OCI-LY3 (cell line): Measurements from ENCODE around the gene WDR75.

Experiments
- H2AFZ ChIP-seq: fragments of 200-600, 300-600 bp; shearing (Covaris generic); 2 replicates; pipeline ENCODE4 v1.6.0; 2014; ENCODE audit warnings: antibody characterized with exemption, low read depth, low read length
- H3K27ac ChIP-seq: fragments of 200-600, 300-600 bp; sonication (generic); 2 replicates; pipeline ENCODE4 v1.5.1; 2014; ENCODE audit warnings: mild to moderate bottlenecking, low read length, moderate library complexity, mixed read lengths
- H3K27me3 ChIP-seq: fragments of 200-600, 300-600 bp; sonication (generic); 2 replicates; pipeline ENCODE4 v1.6.1; 2014; ENCODE audit warnings: low read depth, low read length, mixed read lengths
- H3K36me3 ChIP-seq: fragments of 200-600, 300-600 bp; sonication (generic); replicated peaks from 2 replicates; pipeline ENCODE3; 2014; ENCODE audit warnings: low read depth, low read length, mixed read lengths
- H3K4me1 ChIP-seq: fragments of 300-600, 200-600 bp; sonication (generic); 2 replicates; pipeline ENCODE4 v1.6.1; 2014; ENCODE audit warnings: low read length, mixed read lengths
- H3K4me2 ChIP-seq: fragments of 200-600, 300-600 bp; sonication (generic); 2 replicates; pipeline ENCODE4 v1.6.1; 2014; ENCODE audit warnings: low read length, mixed read lengths
- H3K4me3 ChIP-seq: fragments of 300-600, 200-600 bp; sonication (generic); 2 replicates; pipeline ENCODE4 v1.5.1; 2014; ENCODE audit warnings: antibody characterized with exemption, mild to moderate bottlenecking, low read length, moderate library complexity
- H3K79me2 ChIP-seq: fragments of 300-600, 200-600 bp; shearing (Covaris generic); 2 replicates; pipeline ENCODE4 v1.6.1; 2014; ENCODE audit warnings: mild to moderate bottlenecking, low read length, mixed read lengths
- H3K9ac ChIP-seq: fragments of 300-600, 200-600 bp; shearing (Covaris generic); 2 replicates; pipeline ENCODE4 v1.6.0; 2014; ENCODE audit warnings: mild to moderate bottlenecking, low read length, moderate library complexity
- H3K9me3 ChIP-seq: fragments of 200-600, 300-600 bp; shearing (Covaris generic); 2 replicates; pipeline ENCODE4 v1.6.1; 2014; ENCODE audit warnings: low read length, mixed read lengths; ENCODE audit not compliant: insufficient read depth
- H4K20me1 ChIP-seq: fragments of 200-600, 300-600 bp; sonication (generic); 2 replicates; pipeline ENCODE4 v1.6.1; 2016; ENCODE audit warnings: low read length, mixed read lengths; ENCODE audit not compliant: insufficient read depth
- CTCF ChIP-seq: fragments of 200-600, 300-600 bp; sonication (generic); IDR thresholded peaks from 2 replicates; pipeline ENCODE4 v1.5.1; 2014; ENCODE audit warnings: antibody characterized with exemption, low read length, low read depth
- EZH2phosphoT487 ChIP-seq: fragments of 200-600 bp; shearing (Covaris generic); IDR thresholded peaks from 2 replicates; pipeline ENCODE4 v1.6.1; 2018; ENCODE audit warnings: antibody characterized with exemption, mixed run types, low read depth

Gene WDR75

GRCh38 chr2:189466046-189466445 lies 24.8 kb downstream of the WDR75 start:
- TF ChIP-seq EZH2phosphoT487 (no peak), CTCF (no peak)
- H3K4me1 ChIP-seq = peaks cover 33% of the 10 kb centered on the region
- peaks cover 43% of the 10 kb centered on the region for H4K20me1 ChIP-seq
- no peaks in the 10 kb centered on the region for H3K9me3 ChIP-seq
- H3K27ac ChIP-seq = no peak overlapping the region
- H3K36me3 ChIP-seq = peaks cover 85% of the 10 kb centered on the region
- H3K9ac ChIP-seq = no peak overlapping the region
- H3K79me2 ChIP-seq = no peaks in the 10 kb centered on the region
- H3K27me3 ChIP-seq = no peaks in the 10 kb centered on the region
- H3K4me3 ChIP-seq = no peak overlapping the region
- no peak overlapping the region for H3K4me2 ChIP-seq
- H2AFZ ChIP-seq = no peak overlapping the region

- Histone ChIP-seq H3K4me1 (peaks cover 33% of the 10 kb centered on the region), H3K27ac (no peak overlapping the region), H3K79me2 (no peaks in the 10 kb centered on the region), H3K36me3 (peaks cover 87% of the 10 kb centered on the region), H3K9me3 (no peaks in the 10 kb centered on the region), H3K9ac (no peak overlapping the region), H4K20me1 (peaks cover 42% of the 10 kb centered on the region), H3K4me3 (no peak overlapping the region), H2AFZ (no peak overlapping the region), H3K27me3 (no peaks in the 10 kb centered on the region), H3K4me2 (no peak overlapping the region)
- TF ChIP-seq EZH2phosphoT487 = no peak
- TF ChIP-seq CTCF = peak; percentile 70
Measured at GRCh38 chr2:189466656-189467055, 25.4 kb downstream of the WDR75 start.

- no peak for TF ChIP-seq EZH2phosphoT487
- TF ChIP-seq CTCF = no peak
- H3K36me3 ChIP-seq = peaks cover 88% of the 10 kb centered on the region
- H3K9ac ChIP-seq = no peak overlapping the region
- peaks cover 40% of the 10 kb centered on the region for H4K20me1 ChIP-seq
- H3K4me1 ChIP-seq = peaks cover 33% of the 10 kb centered on the region
- H3K27me3 ChIP-seq = no peaks in the 10 kb centered on the region
- no peak overlapping the region for H2AFZ ChIP-seq
- H3K79me2 ChIP-seq = no peaks in the 10 kb centered on the region
- no peaks in the 10 kb centered on the region for H3K9me3 ChIP-seq
- H3K4me2 ChIP-seq = no peak overlapping the region
- H3K4me3 ChIP-seq = no peak overlapping the region
- H3K27ac ChIP-seq = no peak overlapping the region
Measured at GRCh38 chr2:189467160-189467559, 25.9 kb downstream of the WDR75 start.

- H2AFZ ChIP-seq = no peak overlapping the region
- H4K20me1 ChIP-seq = peaks cover 40% of the 10 kb centered on the region
- TF ChIP-seq EZH2phosphoT487 = no peak
- no peak for TF ChIP-seq CTCF
- H3K27ac ChIP-seq = no peak overlapping the region
- H3K9me3 ChIP-seq = no peaks in the 10 kb centered on the region
- H3K79me2 ChIP-seq = no peaks in the 10 kb centered on the region
- H3K4me2 ChIP-seq = no peak overlapping the region
- no peak overlapping the region for H3K4me3 ChIP-seq
- peaks cover 33% of the 10 kb centered on the region for H3K4me1 ChIP-seq
- no peaks in the 10 kb centered on the region for H3K27me3 ChIP-seq
- H3K9ac ChIP-seq = no peak overlapping the region
- H3K36me3 ChIP-seq = peaks cover 86% of the 10 kb centered on the region
Measured at GRCh38 chr2:189467593-189467992, 26.3 kb downstream of the WDR75 start.
